HEK293 (cell line): ENCODE measurements around the gene CLPSL1.

ENCODE experiments used
- EGR2 ChIP-seq: fragments of 450-650 bp; formaldehyde crosslinking; IDR thresholded peaks from 2 replicates; pipeline ENCODE4 v1.5.1; 2016; ENCODE audit warnings: low read depth, missing biosample characterization, missing genetic modification characterization
- FEZF1 ChIP-seq: fragments of 450-650 bp; formaldehyde crosslinking; IDR thresholded peaks from 2 replicates; pipeline ENCODE4 v1.5.1; 2016; ENCODE audit warnings: missing biosample characterization, missing genetic modification characterization
- HOXA7 ChIP-seq: sonication (generic); formaldehyde crosslinking; IDR thresholded peaks from 2 replicates; pipeline ENCODE4 v1.8.1; 2022; ENCODE audit warnings: missing genetic modification reagents, borderline replicate concordance
- IKZF3 ChIP-seq: fragments of 450-650 bp; IDR thresholded peaks from 2 replicates; pipeline ENCODE4 v1.5.0; 2018; ENCODE audit warnings: missing biosample characterization, mild to moderate bottlenecking, missing genetic modification characterization, moderate library complexity
- KLF17 ChIP-seq: fragments of 450-650 bp; formaldehyde crosslinking; IDR thresholded peaks from 2 replicates; pipeline ENCODE4 v1.5.1; 2016; ENCODE audit warnings: missing biosample characterization, missing genetic modification characterization
- KLF7 ChIP-seq: fragments of 450-650 bp; formaldehyde crosslinking; IDR thresholded peaks from 2 replicates; pipeline ENCODE4 v1.5.1; 2016; ENCODE audit warnings: missing biosample characterization, missing genetic modification characterization, borderline replicate concordance
- OSR2 ChIP-seq: fragments of 450-650 bp; formaldehyde crosslinking; IDR thresholded peaks from 2 replicates; pipeline ENCODE4 v1.5.1; 2016; ENCODE audit warnings: missing biosample characterization, missing genetic modification characterization
- PATZ1 ChIP-seq: fragments of 450-650 bp; formaldehyde crosslinking; IDR thresholded peaks from 2 replicates; pipeline ENCODE4 v1.5.1; 2016; ENCODE audit warnings: missing biosample characterization, missing genetic modification characterization
- PBX3 ChIP-seq: sonication (generic); formaldehyde crosslinking; IDR thresholded peaks from 2 replicates; pipeline ENCODE4 v1.8.1; 2022; ENCODE audit warnings: mild to moderate bottlenecking, moderate library complexity, missing genetic modification reagents
- PRDM4 ChIP-seq: fragments of 450-650 bp; formaldehyde crosslinking; IDR thresholded peaks from 2 replicates; pipeline ENCODE4 v1.5.1; 2017; ENCODE audit warnings: missing biosample characterization, missing genetic modification characterization
- SCRT1 ChIP-seq: fragments of 450-650 bp; formaldehyde crosslinking; IDR thresholded peaks from 2 replicates; pipeline ENCODE4 v1.5.1; 2016; ENCODE audit warnings: missing biosample characterization, missing genetic modification characterization, borderline replicate concordance
- SP3 ChIP-seq: fragments of 450-650 bp; formaldehyde crosslinking; IDR thresholded peaks from 2 replicates; pipeline ENCODE4 v1.5.1; 2016; ENCODE audit warnings: missing biosample characterization, missing genetic modification characterization
- TRIM28 ChIP-seq: IDR thresholded peaks from 2 replicates; pipeline ENCODE4 v1.6.1; 2011; ENCODE audit warnings: low read length, control low read depth, borderline replicate concordance
- ZBTB11 ChIP-seq: fragments of 450-650 bp; formaldehyde crosslinking; conservative IDR thresholded peaks from 2 replicates; pipeline ENCODE4 v1.5.1; 2016; ENCODE audit warnings: low read depth, missing biosample characterization, missing genetic modification characterization
- ZBTB20 ChIP-seq: fragments of 450-650 bp; formaldehyde crosslinking; IDR thresholded peaks from 2 replicates; pipeline ENCODE4 v1.5.1; 2016; ENCODE audit warnings: missing biosample characterization, missing genetic modification characterization
- ZNF112 ChIP-seq: fragments of 450-650 bp; formaldehyde crosslinking; IDR thresholded peaks from 2 replicates; pipeline ENCODE4 v1.5.0; 2017; ENCODE audit warnings: missing biosample characterization, missing genetic modification characterization
- ZNF121 ChIP-seq: fragments of 450-650 bp; formaldehyde crosslinking; IDR thresholded peaks from 2 replicates; pipeline ENCODE4 v1.5.1; 2016; ENCODE audit warnings: missing biosample characterization, missing genetic modification characterization
- ZNF350 ChIP-seq: fragments of 450-650 bp; formaldehyde crosslinking; IDR thresholded peaks from 2 replicates; pipeline ENCODE4 v1.5.0; 2017; ENCODE audit warnings: missing biosample characterization, mild to moderate bottlenecking, missing genetic modification characterization
- ZNF366 ChIP-seq: fragments of 450-650 bp; formaldehyde crosslinking; conservative IDR thresholded peaks from 2 replicates; pipeline ENCODE4 v1.5.1; 2016; ENCODE audit warnings: missing biosample characterization, missing genetic modification characterization
- ZNF37A ChIP-seq: fragments of 450-650 bp; IDR thresholded peaks from 2 replicates; pipeline ENCODE4 v1.5.1; 2018; ENCODE audit warnings: missing biosample characterization, missing genetic modification characterization
- ZNF394 ChIP-seq: fragments of 450-650 bp; formaldehyde crosslinking; IDR thresholded peaks from 2 replicates; pipeline ENCODE4 v1.5.1; 2016; ENCODE audit warnings: missing biosample characterization, missing genetic modification characterization, mild to moderate bottlenecking, moderate library complexity, borderline replicate concordance
- ZNF530 ChIP-seq: fragments of 450-650 bp; formaldehyde crosslinking; IDR thresholded peaks from 2 replicates; pipeline ENCODE4 v1.5.1; 2016; ENCODE audit warnings: low read depth, missing biosample characterization, missing genetic modification characterization
- ZNF548 ChIP-seq: fragments of 450-650 bp; formaldehyde crosslinking; IDR thresholded peaks from 2 replicates; pipeline ENCODE4 v1.5.1; 2016; ENCODE audit warnings: missing biosample characterization, missing genetic modification characterization
- ZNF600 ChIP-seq: fragments of 450-650 bp; formaldehyde crosslinking; IDR thresholded peaks from 2 replicates; pipeline ENCODE4 v1.5.1; 2016; ENCODE audit warnings: missing biosample characterization, missing genetic modification characterization
- ZNF626 ChIP-seq: fragments of 450-650 bp; sonication (Bioruptor Pico); formaldehyde crosslinking; IDR thresholded peaks from 2 replicates; pipeline ENCODE4 v1.5.1; 2018; ENCODE audit warnings: missing biosample characterization, missing genetic modification characterization, inconsistent platforms
- ZNF629 ChIP-seq: fragments of 450-650 bp; formaldehyde crosslinking; IDR thresholded peaks from 2 replicates; pipeline ENCODE4 v1.5.1; 2017; ENCODE audit warnings: missing biosample characterization, missing genetic modification characterization
- ZNF692 ChIP-seq: fragments of 450-650 bp; formaldehyde crosslinking; IDR thresholded peaks from 2 replicates; pipeline ENCODE4 v1.5.1; 2016; ENCODE audit warnings: missing biosample characterization, missing genetic modification characterization
- ZNF792 ChIP-seq: fragments of 450-650 bp; formaldehyde crosslinking; IDR thresholded peaks from 2 replicates; pipeline ENCODE4 v1.5.1; 2016; ENCODE audit warnings: missing biosample characterization, missing genetic modification characterization

The CLPSL1 gene

GRCh38 chr6:35731736-35732532 lies 48.9 kb upstream of the CLPSL1 start (continued):
- TF ChIP-seq IKZF3 (tag by site-specific recombination), result peak; percentile 67
- peak; percentile 88 for TF ChIP-seq ZBTB11 (tag by site-specific recombination)
- TF ChIP-seq ZNF530 (tag by site-specific recombination), result no peak
- no peak for TF ChIP-seq ZNF626
- peak; percentile 92 for TF ChIP-seq SP3
- no peak for TF ChIP-seq ZNF37A
- peak; percentile 61; the same call in 1 of the 2 replicates for TF ChIP-seq SCRT1
- no peak for TF ChIP-seq ZNF350
- TF ChIP-seq ZNF692 (tag by site-specific recombination), result peak; percentile 88; the same call in 1 of the 2 replicates
- peak; percentile 51; the same call in 1 of the 2 replicates for TF ChIP-seq ZNF121 (tag by site-specific recombination)
- no peak for TF ChIP-seq TRIM28
- TF ChIP-seq ZNF112, result no peak
- peak; percentile 70 for TF ChIP-seq ZNF629 (tag by site-specific recombination)
- TF ChIP-seq PATZ1, result peak; percentile 98
- TF ChIP-seq KLF7 (tag by site-specific recombination), result peak; percentile 71; the same call in 1 of the 2 replicates
- TF ChIP-seq PBX3 (CRISPR knock-in tag), result 0 out of 2 replicates have a peak, but pooled peaks have one; percentile 52
- TF ChIP-seq ZNF792 (tag by site-specific recombination), result 0 out of 2 replicates have a peak, but pooled peaks have one; percentile 18
- 0 out of 2 replicates have a peak, but pooled peaks have one; percentile 36 for TF ChIP-seq ZNF600 (tag by site-specific recombination)
- TF ChIP-seq FEZF1 (tag by site-specific recombination), result peak; percentile 65
- no peak for TF ChIP-seq ZNF548 (tag by site-specific recombination)
- peak; percentile 84 for TF ChIP-seq ZNF366 (tag by site-specific recombination)
- TF ChIP-seq ZBTB20 (tag by site-specific recombination), result peak; percentile 91
- TF ChIP-seq KLF17 (tag by site-specific recombination), result peak; percentile 94
- peak; percentile 90 for TF ChIP-seq EGR2 (tag by site-specific recombination)
- peak; percentile 54 for TF ChIP-seq ZNF394 (tag by site-specific recombination)
- TF ChIP-seq OSR2 (tag by site-specific recombination), result peak; percentile 64
- TF ChIP-seq PRDM4, result peak; percentile 52; the same call in 1 of the 2 replicates
- no peak for TF ChIP-seq HOXA7 (CRISPR knock-in tag)
